Esophagus mucosa (tissue), 1 donor: ENCODE results near the gene SNX4. TPM values are rescaled to one million over a fixed set of nuclear protein-coding genes. Genes with fewer than 3 reads are reported as not detected.
A peak's percentile ranks its signal among the peaks of the same experiment; 100 is the strongest.
"Not testable (repeated sequence)": the region's sequence is repeated elsewhere in the genome, so short reads cannot be mapped to it uniquely, and the experiment has no call there.

ENCODE experiments used
- ATAC-seq: fragments of 200-7000 bp; cut with Tn5 transposase; one replicate; pipeline ENCODE4 v1.9.1; 2020
- total RNA-seq: library from RNA; stranded (reverse); gene quantifications from one replicate; pipeline ENCODE4 v1.2.4, GENCODE V29; 2023
- donor health status: DM: yes; HTN: yes; CAD: no.

The SNX4 gene
- 20.3 TPM for total RNA-seq

DNA sequence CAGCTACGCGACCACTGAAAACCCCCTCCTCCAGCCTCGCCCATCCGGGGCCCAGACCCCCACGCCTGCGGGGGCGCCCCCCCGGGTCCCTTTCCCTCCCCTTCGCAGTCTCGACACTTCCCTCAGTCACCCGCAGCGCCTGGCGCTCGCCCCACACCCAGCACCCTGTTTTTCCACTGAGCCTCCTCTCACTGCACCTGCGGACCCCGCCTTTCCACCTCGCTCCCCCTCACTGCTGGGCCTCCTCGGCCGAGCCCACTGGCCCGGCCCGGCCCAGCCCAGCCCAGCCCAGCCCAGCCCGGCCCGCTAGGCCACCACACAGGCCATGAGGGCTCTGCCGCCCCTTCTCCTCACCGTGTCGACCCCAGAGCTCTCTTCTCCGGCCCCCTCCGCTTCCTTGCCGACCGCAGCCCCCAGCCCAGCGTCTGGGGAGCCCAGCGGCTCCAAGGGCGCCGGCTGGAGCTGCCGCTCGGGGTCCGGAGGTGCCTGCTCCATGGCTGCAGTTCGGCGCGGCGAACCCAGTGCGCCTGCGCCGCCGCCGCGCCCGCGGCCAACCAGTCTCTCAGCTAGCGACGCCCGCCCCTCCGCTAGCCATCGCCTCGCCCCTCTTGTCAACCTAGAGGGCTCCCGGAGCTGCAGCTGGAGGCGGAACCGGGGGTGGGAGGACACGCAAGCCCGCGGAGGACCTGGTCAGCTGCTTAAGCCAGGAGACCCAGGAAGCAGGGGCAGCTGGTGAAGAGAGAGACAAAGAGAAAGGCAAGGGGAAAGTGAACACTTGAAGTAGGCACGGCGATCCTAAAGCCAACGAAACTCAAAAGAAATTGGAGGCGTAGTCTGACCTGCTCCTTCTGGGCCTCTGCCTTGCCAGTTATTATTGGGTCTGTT is at the start of gene SNX4:
Gene SNX4, minus strand, starts transcription at position 525 of the 885 bp plus-strand sequence. Its CDS starts 30 bp downstream, at position 495.
- peak; percentile 97 for ATAC-seq

DNA sequence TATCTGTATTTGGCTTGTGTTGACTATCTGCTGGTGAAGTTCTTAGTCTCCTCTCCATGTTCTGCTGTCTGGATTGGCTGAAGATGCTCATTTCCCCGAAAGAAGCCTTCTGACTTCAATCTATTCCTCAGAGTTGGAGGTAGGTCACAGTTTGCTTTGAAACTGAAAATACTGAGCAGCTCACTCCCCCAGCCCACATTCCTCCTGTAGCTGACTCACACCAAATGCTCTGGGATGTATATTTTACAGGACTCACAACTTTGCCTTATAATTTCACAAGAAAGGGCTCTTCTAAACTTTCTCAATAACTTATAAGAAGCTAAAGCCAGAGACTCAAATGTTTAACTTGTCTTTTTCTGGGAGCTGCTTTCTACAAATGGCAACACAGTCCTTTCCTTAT is 36.3 kb upstream of the SNX4 start:
- no peak for ATAC-seq

DNA sequence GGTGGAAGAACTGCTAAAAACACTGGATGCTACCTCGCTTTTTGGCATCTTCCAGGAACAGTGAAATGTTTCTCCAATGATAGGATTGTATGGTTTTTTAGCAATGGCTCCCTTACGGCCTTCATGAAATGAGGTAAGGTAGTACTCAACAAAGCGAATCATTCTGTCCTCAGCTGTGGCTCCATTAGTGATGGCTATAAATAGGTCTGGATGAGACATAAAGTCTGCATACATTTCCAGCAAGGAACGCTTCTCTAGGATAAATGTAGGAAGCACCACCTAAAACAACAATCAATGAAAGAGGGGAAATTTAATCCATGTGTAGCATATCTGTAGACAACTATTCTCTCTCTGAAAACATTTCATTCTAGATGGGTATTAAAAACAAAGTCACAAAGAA is 32.4 kb upstream of the SNX4 start:
- ATAC-seq = no peak

DNA sequence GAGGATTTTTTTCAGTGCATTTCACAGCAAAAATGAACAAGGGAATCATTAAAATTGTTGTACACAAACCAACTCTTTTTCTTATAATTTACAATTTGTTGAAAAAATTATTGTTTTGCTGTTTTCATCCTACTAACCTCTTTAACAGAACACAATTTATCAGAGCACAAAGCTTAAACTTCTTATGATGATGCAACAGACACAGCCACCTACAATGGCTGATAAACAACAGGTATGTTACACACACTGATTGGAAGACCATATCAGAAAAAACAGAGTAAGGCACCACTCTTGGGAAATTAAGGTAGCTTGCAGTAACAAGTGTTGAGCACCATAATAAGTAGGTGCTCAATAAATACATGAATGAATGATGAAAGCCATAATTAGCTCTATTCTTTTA is 8.9 kb upstream of the SNX4 start:
- no peak for ATAC-seq

DNA sequence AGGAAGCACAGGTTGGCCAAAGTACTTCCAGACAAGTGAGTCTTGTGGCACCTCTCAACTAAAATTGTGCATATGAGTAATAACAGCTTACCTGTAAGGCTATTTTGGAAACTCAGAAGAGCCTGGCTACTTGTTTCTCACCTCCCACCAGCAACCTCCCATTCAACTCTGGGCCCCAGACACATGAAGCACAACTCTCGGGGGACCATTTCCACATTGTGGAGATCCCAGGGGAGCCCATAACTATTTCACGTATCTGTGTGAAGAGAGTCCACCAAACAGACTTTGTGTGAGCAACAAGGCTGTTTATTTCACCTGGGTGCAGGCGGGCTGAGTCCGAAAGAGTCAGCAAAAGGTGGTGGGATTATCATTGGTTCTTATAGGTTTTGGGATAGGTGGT is 5.2 kb upstream of the SNX4 start:
- ATAC-seq = no peak

DNA sequence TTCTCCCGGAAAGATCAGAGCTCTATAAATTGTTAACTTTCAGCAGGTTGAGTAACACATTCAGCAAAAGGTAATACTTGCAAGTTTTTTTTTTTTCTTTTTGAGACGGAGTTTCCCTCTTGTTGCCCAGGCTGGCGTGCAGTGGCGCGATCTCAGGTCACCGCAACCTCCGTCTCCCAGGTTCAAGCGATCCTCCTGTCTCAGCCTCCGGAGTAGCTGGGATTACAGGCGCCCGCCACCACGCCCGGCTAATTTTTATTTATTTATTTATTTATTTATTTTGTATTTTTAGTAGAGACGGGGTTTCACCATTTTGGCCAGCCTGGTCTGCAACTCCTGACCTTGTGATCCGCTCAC is 539 bp upstream of the SNX4 start:
- not testable (repeated sequence) for ATAC-seq

DNA sequence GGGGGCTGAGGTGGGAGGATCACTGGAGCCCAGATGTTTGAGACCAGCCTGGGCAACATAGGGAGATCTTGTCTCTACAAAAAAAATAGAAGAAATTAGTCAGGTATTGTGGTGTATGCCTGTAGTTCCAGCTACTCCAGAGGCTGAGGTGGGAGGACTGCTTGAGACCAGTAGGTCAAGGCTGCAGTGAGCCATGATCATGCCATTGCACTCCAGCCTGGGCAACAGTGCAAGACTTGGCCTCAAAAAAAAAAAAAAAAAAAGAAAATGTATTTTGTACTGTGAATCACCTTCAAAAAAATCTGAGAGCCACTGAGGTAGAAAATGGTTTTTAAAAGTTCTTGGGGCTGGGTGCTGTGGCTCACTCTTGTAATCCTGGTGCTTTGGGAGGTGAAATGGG is 4.6 kb downstream of the SNX4 start:
- no peak for ATAC-seq

DNA sequence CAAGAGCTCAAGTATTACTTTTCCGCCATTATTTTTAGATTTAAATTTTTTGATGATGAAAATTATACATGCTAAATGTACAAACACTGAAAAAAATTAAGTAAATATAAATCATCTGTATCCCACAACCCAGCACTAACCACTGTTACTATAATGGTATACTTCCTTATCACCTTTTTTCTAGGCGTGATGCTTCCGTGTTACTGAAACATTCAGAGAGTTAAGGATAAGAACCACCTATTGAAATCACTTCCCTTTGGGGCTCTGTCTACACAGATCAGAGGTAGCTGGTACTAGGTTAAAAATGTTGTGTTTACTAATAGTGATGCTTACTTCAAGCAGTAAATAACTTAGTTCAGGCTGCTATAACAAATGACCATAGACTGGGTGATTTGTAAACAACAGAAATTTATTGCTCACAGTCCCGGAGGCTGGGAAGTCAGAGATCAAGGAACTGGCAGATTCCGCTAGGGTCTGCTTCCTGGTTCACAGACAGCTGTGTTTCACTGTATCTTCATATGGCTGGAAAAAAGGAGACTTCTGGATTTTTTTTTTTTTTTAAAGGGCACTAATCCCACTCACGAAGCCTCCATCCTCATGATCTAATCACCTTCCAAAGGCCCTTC is 6.4 kb downstream of the SNX4 start:
- no peak for ATAC-seq

DNA sequence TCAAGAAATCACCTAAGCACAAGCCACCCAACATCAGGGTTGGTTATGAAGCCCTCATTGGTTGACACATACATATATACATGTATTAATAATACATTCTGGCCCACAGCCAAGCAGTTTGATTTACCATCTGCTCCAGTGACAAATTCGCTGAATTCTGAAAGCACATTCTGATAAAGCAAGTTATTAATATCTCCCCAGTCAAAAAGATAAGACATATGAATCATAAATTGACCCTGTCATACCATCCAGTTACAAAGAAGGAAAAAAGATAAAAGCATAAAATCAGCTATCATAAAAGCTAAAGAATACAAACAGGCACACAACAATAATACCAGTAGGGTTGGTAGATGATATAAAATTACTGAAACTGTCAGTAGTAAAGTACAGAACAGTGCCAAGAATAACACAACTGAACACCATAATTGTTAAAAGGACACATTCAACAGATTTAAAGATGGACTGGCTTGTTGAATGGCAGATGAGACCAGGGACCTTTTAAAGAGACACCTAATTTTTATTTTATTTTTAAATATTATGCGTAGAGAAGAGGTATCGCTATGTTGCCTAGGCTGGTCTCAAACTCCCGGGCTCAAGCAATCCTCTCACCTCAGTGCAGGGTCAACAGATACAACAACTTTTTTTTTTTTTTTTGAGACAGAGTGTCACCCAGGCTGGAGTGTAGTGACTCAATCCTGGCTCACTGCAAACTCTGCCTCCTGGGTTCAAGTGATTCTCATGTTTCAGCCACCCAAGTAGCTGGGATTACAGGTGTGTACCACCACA is 7.7 kb downstream of the SNX4 start:
- ATAC-seq = no peak

DNA sequence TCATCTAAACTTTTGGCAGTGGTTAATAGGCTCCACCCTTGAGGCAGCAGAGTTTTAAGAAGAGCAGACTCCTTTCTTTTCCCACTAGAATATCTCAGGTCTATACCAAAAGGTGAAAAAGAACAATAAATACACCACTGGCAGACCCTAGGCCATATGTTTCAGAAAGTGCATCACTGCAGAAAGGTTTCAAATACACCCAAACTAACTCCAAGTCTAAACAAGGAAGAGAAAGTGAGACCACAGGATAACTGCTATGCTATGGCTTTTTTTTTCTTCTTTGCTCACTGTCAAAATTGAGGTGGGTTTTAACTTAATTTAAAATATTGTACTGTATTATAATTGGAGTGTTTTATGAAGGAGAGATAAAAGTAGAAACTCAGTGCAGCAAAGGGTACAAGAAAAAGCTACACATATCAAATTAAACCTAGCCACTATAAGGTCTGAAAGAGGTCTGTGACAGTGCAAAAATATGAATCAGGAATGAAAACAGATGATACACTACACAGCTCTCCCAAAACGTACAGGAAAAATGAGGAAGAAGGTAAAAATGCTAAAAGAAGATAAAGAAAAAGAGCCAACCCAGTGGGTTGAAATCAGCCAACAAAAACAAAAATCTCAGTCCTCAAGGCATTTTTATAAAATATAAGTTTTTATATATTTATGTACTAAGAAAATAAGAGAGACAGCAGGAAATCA is 8.4 kb downstream of the SNX4 start:
- no peak for ATAC-seq

DNA sequence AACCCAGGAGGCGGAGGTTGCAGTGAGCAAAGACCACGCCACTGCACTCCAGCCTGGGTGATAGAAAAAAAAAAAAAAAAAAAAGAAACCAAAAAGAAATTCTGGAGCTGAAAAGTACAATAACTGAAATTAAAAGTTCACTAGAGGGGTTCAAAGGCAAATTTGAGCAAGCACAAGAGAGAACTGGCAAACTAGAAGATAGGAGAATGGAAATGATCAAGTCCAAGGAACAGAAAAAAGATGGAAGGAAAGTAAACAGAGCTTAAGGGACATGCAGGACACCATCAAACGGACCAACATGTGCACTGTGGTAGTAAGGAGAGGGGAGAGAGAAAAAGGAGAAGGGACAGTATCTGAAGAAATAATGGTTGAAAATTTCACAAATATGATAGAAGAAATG is 12.9 kb downstream of the SNX4 start:
- no peak for ATAC-seq

DNA sequence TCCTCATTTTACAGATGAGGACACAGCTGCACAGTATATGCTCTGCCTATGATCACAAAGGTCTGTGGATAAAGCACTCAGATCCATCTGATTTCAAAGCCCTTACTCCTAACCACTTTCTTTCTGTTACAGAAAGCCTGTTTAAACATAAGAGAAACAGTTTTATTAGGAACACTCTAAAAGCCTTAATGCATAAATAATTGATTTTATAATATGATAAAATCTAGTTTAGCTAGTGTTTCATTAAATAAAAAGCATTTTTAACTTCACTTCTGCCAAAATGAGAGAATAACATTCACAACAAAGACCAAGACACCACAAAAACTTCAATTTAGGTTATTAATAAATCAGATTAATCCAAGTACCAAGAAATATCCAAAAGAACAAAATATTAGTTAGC is 21.4 kb downstream of the SNX4 start:
- ATAC-seq = no peak

DNA sequence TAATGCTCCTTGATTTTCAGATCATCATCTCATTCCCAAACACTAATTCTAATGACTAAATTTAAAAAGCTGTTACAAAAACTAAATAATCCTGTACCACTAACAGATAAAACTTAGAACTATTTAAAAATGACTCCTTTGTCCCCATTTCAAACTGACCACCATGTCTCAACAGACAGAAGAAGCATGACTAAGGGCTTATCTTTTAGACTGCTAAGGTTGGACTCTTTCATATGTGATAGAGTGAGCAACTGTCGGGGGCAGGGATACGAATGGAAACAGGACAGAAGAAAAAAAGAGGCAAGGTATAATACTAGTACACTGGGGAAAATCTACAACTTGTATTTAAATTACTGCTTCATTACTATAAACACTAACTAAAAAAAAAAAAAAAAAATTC is 23.3 kb downstream of the SNX4 start:
- ATAC-seq = no peak

DNA sequence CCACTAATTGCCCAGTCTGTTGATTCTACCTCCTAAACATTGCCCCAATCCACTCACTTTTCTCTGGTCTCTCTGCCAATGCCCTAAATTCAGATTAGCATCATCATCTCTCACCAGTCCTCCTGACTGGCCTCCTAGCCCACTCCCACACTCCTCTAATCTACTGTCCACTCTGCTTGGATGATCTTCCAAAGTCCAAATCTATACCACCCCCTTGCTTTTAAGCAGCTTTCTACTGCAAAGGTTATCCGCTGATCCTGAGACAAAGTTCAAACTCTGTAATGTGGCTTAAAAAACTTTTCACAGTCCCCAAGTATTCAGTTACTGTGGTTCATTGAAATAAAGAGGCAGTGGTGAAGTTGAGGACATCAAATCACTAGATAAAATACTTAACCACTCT is 37.6 kb downstream of the SNX4 start:
- ATAC-seq = no peak

DNA sequence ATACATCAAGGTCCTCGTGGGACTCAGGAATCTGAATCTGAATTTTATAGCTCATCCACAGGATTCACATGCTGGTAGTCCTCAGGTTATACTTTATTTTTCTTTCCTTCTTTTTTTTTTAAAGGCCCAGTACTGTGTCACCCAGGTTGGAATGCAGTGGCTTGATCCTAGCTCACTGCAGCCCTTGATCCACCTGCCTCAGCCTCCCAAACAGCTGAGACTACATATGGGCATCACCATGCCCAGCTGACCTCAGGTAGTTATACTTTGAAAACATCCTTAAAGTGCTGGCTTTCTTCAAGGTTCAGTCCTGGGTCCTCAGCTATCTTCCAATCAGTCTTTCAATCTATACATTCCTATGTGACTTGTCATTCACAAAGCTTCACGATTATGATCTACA is 38.2 kb downstream of the SNX4 start:
- ATAC-seq = no peak

DNA sequence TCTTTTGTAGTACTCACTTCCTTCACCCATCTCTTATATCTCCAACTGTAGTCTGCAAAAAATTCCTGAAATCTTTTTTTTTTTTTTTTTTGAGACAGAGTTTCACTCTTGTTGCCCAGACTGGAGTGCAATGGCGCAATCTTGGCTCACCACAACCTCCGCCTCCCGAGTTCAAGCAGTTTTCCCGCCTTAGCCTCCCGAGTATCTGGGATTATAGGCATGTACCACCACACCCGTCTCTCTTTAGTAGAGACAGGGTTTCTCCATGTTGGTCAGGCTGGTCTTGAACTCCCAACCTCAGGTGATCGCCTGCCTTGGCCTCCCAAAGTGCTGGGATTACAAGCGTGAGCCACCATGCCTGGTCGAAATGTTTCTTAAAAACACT is 38.6 kb downstream of the SNX4 start:
- ATAC-seq = not testable (repeated sequence)

DNA sequence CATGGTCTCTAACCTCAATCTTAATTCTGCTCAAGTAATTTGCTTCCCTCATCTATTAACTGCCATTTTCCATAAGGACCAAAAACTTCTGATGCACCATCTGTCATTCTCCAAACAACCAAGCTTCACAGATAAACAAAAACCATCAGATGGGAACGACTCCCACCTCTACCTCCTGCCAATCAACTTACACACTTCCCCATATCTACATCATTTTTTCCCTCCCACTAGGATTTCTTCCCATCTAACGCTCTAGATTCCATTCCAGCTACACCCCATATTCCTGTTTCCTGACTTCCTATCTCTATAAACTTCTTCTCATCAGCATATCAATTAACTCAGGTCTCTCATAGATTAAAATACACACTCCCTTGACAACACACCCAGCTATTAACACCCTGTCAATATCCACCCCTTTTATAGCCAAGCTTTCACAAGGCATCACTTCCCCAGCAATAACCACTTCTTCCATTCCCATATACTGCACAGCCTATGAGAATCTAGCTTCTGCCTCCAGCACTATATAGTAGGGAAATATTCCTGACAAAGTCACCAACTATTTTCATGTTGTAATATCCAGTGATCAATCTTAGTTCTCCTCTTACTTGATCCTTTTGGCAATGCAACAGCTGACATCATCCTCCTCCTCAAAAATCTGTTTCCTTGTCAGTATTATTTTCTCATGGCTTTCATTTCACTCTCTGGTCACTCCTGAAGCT is 39.2 kb downstream of the SNX4 start:
- peak; percentile 65 for ATAC-seq

DNA sequence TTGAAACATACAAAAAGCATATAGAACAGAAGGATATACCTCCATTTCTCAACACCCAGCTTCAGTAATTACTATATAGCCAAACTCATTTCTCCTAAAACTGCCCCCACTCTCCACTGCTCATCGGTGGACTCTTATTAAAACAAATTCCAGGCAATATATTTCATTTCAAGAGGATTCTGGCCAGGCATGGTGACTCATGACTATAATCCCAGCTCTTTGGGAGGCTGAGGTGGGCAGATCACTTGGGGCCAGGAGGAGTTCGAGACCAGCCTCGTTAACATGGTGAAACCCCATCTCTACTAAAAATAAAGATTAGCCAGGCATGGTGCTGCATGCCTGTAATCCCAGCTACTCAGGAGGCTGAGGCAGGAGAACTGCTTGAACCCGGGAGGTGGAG is 40.9 kb downstream of the SNX4 start:
- ATAC-seq = no peak

DNA sequence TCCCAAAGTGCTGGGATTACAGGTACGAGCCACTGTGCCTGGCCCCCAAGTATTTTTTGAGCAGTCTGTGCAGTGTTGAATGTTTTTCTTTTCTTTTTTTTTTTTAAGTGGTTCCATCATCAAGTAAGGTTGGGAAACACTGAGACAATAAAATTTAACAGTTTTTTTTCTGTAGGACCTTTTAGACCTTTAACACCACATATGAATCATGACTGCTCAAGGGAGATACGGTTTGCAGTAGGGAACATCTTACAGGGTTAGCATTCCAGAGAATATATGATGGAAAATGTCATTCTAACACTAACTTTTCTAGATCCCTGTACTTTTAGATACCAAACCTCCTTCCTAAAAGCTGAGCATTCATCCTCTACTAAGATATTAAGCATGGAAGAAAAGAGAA is 41.7 kb downstream of the SNX4 start:
- no peak for ATAC-seq

DNA sequence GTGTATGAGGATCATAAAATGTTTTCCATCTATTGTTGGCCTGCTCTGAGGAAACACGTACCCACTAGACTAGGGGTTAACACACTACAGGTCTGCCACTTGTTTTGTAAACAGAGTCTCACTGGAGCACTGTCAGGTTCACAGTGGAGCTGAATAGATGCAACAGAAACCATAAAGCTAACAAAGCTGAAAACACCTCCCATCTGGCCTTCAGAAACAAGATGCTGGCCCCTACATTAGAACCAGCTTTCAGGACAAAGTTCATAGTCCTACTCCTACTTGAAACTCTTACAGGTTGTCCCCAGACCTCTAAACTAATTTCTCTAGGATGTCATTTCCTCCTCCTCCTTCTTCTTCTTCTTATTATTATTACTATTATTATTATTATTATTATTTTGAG is 42.3 kb downstream of the SNX4 start:
- ATAC-seq = no peak

DNA sequence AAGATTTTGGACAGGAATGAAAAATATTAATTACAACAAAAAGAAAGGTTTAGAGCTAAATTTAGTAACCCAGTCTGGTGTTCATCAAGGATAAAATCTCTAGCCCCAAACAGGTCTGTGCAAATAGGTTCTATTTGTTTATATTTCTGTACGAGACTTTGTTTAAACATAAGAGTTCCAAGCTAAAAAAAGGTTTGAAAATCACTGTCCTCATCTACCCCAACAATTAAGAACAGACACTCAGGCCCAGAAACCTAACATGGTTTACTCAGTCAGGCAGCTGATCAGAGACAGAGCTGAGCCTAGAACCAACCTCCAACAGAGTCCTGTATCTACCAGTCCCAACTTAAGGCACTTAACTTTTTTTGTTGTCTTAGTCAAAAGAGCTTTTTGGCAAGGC is 49.3 kb downstream of the SNX4 start:
- ATAC-seq = no peak

DNA sequence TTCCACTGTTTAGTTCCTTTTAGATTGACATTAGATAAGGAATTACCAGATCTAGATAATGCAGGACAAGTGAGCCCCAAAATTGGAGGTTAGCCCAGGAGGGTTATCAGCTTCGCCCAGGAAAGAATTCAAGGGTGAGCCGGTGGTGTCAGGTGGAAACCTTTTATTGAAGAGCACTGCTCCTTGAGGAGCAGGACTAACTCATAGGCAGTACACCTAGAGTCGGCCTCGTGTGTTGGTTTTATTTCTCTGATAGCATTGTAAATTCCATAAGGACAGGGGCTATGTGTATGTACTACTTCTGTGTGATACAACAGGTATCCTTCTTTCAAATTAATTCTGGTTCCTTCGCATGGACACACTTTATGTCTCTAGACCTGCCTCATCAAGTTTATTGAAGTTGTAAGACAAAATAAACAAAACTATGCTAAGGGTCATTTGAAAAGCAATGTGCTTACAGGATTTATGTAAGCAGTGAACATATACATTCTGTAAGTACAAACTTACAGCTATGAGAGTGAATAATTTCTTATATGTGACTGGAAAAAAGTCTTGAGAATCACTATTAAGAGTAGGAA is 57.2 kb downstream of the SNX4 start:
- ATAC-seq = no peak
